Effector memory CD8-positive, alpha-beta T cell (primary cell): ENCODE measurements around the gene ECI2.

Experiments used
- ATAC-seq: fragments of 150-1000 bp; cut with Tn5 transposase; replicated peaks from 2 replicates; pipeline ENCODE4 v1.10.0; 2021; ENCODE audit warnings: mild to moderate bottlenecking, moderate library complexity
- DNase-seq, 3 experiments: peaks; one replicate each; pipeline ENCODE4 v3.0.0; 2021
- H3K27ac Mint-ChIP-seq, 2 donors: one replicate each; pipeline ENCODE4 v1.8.0; 2022; ENCODE audit warnings: mild to moderate bottlenecking in 2 of 2, mixed read lengths in 2 of 2, moderate library complexity in 2 of 2
- H3K27me3 Mint-ChIP-seq, 2 donors: one replicate each; pipeline ENCODE4 v1.8.0; 2022; ENCODE audit warnings: mixed read lengths in 2 of 2
- H3K36me3 Mint-ChIP-seq: one replicate; pipeline ENCODE4 v1.8.0; 2022; ENCODE audit warnings: mild to moderate bottlenecking, moderate library complexity, mixed read lengths; ENCODE audit not compliant: insufficient read depth
- H3K4me1 Mint-ChIP-seq, 2 donors: one replicate each; pipeline ENCODE4 v1.8.0; 2022; ENCODE audit warnings: low read depth in 2 of 2, mixed read lengths in 2 of 2
- H3K4me3 Mint-ChIP-seq, 2 donors: one replicate each; pipeline ENCODE4 v1.8.0; 2022; ENCODE audit warnings: mild to moderate bottlenecking in 2 of 2, mixed read lengths in 2 of 2, moderate library complexity in 2 of 2
- H3K9me3 Mint-ChIP-seq, 2 donors: one replicate each; pipeline ENCODE4 v1.8.0; 2022; ENCODE audit warnings: mixed read lengths in 2 of 2

The ECI2 gene

GRCh38 chr6:4071330-4071729 is 64.0 kb downstream of the ECI2 start:
- no peak for ATAC-seq
- Mint-ChIP-seq H3K4me1 (peaks cover 0 to 2% of the 10 kb centered on the region in 2 donors), H3K27ac (no peak overlapping the region), H3K9me3 (no peaks in the 10 kb centered on the region), H3K27me3 (no peaks in the 10 kb centered on the region), H3K4me3 (no peak overlapping the region), H3K36me3 (no peaks in the 10 kb centered on the region)
- DNase-seq, result no peak

DNA sequence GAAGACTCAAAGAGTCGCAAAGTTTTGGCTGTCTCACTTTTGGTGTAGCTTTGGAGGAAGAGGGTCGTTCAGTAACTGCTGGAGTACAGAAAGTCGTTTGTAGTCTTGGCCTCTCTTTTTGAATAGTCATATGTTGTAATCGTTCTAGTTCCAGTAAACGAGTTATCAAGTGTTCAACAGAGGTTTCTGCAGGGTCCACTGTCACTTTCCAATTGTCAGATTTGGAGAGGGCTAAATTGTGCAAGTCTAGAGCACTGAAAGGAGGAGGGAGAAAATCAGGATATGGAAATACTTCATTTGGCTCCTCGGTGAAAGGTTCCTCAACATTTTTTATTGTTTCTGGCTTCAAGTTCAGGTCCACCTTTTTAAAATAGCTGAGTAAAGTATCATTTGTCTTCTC is 66.2 kb downstream of the ECI2 start:
- DNase-seq, result no peak
- peaks cover 15% of the 10 kb centered on the region for H3K36me3 Mint-ChIP-seq
- H3K9me3 Mint-ChIP-seq, result no peaks in the 10 kb centered on the region
- H3K27ac Mint-ChIP-seq, result no peak overlapping the region
- no peak overlapping the region for H3K4me3 Mint-ChIP-seq
- ATAC-seq, result no peak
- no peaks in the 10 kb centered on the region for H3K27me3 Mint-ChIP-seq
- peaks cover 0 to 3% of the 10 kb centered on the region in 2 donors for H3K4me1 Mint-ChIP-seq

- H3K27ac Mint-ChIP-seq, result peak overlapping the region in 1 of 2 donors; percentile 8
- peaks cover 30% of the 10 kb centered on the region for H3K36me3 Mint-ChIP-seq
- H3K4me3 Mint-ChIP-seq, result no peak overlapping the region
These were observed 67.7 kb downstream of the ECI2 start for GRCh38 chr6:4067673-4068072.

GRCh38 chr6:4066029-4066755 is 69.2 kb downstream of the ECI2 start:
- no peak for DNase-seq
- H3K9me3 Mint-ChIP-seq, result no peaks in the 10 kb centered on the region
- peaks cover 45% of the 10 kb centered on the region for H3K36me3 Mint-ChIP-seq
- H3K27me3 Mint-ChIP-seq, result no peaks in the 10 kb centered on the region
- no peak for ATAC-seq
- H3K4me3 Mint-ChIP-seq, result no peak overlapping the region
- H3K4me1 Mint-ChIP-seq, result peaks cover 0 to 3% of the 10 kb centered on the region in 2 donors
- H3K27ac Mint-ChIP-seq, result peak overlapping the region; percentile 5 to 15

More at GRCh38 chr6:4067673-4068072, 67.7 kb downstream of the ECI2 start:
- Mint-ChIP-seq H3K27me3 (no peaks in the 10 kb centered on the region), H3K9me3 (no peaks in the 10 kb centered on the region), H3K4me1 (peaks cover 0 to 3% of the 10 kb centered on the region in 2 donors)
- DNase-seq (no peak), ATAC-seq (no peak)
